Stimulated activated CD4-positive, alpha-beta T cell treated with anti-CD3 and anti-CD28 coated beads, Interleukin-4, amount 100 ng/mL, for 1 hour (primary cell): ENCODE data around the gene CAB39.

Experiments used
- DNase-seq: peaks from one replicate; pipeline ENCODE4 v3.0.0-alpha.2; 2020

The CAB39 gene

DNA sequence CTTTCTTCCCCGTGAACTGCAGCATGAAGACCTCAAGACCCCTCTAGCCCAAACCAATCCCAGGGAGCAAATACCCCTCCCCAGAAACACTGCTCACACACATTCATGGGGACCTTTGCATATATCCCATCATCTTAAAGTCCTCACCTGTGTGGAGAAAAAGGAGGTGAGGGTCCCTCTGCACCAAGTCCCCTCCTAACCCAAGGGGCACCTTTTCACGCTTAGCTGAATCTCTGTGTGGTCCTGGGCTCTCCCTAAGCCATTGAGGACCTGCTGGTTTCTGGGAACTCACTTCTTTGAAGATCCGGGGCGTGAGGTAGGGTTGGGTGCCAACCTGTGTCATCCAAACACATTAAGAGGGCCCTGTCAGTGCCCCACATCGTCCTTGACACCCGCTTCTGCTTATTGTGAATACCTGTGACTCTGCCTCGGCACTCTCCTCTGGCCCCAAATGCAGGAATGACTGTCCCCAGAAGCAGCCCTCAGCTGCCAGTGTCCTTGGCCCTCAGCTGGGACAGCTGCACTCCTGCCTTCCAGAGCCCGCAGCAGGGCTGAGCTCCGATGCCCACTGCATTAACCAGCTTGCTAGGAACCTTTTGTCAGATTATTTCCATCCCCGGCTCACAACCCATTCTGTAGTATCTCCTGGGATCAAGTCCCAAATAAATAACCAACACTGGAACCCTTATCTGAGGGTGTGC lies 110.8 kb downstream of the CAB39 start:
- no peak for DNase-seq

DNA sequence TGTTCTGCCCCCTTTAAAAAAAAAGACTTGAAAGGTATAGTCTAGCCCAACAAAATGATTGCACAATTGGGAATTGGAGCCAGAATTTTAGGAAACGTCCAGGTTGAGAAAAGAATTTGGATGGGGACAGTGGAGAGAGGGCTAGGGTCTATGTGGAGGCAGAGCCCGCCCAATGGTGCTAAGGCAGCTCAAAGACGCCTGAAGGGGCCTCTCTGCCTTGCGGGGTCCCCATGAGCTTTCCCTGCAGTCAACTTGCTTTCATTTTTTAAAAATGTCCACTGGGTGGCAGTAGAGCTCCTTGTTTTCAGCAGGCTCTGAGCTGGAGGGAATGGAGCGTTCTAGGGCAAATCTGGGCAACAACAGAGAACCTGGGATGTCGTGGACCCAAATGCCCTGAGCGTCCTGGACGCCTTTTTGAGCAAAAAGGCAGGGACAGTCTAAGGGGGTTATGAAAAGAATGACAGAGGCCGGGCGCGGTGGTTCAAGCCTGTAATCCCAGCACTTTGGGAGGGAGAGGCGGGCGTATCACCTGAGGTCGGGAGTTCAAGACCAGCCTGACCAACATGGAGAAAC lies 111.8 kb downstream of the CAB39 start:
- DNase-seq: peak; percentile 27

DNA sequence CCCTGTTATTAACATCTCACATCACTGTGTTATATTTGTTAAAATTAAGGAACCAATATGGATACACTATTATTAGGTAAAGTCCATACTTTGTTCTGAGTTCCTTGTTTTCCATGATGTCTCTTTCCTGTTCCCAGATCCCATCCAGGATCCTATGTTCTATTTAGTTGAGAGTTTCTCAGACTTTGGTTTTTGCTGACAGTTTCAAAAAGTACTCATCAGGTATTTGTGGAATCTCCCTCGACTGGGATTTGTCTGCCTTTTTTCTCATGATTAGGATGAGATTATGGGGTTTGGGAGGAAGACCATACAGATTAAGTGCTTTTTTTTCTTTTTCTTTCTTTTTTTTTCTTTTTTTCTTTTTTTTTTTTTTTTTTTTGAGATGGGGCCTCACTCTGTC lies 112.7 kb downstream of the CAB39 start:
- no peak for DNase-seq

DNA sequence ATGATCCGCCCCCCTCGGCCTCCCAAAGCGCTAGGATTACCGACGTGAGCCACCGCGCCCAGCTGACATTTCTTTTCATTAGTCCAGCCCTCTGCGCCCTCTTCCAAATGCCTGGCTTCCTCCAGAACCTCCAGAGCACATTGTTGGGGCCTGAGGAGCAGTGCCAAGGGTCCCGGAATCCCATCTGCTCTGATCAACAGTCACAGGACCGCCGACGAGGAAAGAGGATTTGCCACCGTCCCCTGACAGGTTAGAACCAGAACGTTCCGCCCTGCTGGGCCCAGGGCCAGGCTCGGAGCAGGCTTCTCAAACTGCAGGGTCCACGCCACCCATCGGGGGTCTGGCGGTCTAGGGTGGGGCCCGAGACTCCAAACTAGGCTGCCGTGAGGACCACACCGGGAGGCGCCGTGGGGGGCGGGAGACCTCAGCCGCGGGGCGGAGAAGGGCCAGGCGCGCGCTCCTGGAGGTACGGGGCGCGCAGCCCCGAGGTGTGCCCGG lies 115.2 kb downstream of the CAB39 start:
- DNase-seq: no peak

DNA sequence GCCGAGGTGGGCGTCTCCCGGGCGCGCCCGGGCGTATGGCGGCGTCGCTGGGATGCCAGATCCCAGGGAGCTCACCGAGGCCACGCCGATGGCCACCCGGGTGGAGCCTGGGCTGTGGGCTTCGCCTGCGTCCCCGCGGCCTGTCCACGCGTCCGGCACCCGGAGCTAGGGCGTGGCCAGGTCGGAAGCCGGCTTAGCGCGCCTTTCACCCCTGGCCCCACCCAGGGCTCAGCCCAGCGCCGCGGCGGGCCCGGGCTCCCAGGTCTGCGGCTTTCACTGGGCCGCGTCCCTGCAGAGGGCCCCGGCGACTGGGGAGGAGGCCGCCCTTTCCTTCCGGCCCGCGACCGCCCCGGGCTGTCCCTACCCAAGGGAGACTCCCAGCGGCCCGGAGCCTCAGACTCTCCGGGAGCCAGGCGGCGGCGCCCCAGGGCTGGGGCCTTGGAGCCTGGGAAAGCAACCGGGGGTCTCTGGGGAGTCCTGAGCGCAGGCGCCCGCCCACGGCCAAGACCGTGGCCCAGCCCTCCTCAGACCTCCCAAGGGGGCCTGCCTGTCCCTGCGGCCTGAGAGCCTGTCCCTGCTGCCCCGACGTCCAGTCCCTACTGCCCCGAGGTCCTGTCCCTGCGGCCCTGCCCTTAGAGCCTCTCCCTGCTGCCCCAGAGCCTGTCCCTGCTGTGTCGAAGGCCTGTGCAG lies 115.8 kb downstream of the CAB39 start:
- DNase-seq: no peak

DNA sequence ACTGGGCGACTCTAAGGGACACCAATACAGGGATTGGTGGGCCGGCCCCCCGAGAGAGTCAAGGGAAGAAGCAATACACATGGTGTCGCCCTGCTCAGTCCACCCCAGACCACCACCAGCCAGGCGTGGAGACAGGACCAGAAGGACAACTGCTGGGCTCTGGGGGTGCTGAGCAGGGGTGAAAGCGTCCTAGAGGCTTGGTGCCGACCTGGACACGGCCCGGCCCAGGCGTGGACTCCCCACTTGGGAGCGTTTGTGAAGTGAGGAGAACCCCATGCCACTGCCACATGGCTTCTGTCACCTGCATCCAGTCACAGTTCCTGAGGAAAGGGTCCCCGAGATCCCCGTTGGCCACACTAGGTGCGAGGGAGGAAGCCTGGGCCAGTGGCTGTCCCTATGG lies 116.7 kb downstream of the CAB39 start:
- DNase-seq: no peak

DNA sequence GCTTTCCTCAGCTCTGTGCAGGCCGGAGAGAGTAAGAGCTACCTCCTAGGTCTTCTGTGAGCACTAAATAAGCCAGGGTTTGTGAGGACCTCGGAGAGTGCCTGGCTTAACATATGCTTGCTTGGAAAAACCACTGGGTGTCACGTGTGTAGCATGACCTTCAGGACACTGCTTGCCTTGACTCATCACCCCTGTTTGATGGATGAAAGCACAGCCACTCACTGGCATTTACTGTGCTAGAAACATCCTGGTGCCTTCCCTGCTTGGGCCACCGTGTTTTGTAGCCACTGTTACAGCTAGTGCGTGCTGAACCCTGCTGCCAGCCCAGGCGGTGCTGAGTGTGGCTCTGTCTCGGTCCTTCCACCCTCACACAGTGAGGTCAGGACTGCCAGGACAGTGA lies 117.3 kb downstream of the CAB39 start:
- no peak for DNase-seq

DNA sequence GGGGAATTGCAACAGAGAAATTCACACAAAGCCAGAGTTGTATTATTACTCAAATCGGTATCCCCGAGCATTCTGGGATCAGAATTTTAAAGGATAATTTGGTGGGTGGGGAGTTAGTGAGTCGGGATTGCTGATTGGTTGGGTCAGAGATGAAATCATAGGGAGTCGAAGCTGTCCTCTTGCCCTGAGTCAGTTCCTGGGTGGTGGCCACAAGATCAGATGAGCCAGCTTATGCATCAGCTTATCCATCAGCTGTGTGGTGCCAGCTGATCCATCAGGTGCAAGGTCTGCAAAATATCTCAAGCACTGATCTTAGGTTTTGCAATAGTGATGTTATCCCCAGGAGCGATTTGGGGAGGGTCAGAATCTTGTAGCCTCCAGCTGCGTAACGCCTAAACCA lies 117.8 kb downstream of the CAB39 start:
- no peak for DNase-seq

DNA sequence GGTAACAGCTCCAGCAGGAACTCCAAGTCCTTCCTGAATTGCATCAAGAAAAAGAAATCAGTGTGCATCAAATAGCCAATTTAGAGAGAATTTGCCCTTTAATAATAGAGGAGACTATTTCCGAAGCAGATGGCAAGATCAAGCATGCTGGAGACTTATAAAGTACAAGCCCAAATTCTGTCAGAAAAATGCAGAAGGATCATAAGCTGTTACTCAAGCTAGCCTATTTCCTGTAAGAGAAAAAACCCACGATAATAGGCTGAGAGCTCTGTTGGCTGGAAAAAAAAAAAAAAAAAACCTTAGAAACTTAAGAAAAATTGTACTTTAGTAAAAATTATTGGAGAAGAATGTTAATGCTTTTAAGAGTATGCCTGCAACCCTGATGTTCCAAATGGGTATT lies 127.7 kb downstream of the CAB39 start:
- DNase-seq: no peak

DNA sequence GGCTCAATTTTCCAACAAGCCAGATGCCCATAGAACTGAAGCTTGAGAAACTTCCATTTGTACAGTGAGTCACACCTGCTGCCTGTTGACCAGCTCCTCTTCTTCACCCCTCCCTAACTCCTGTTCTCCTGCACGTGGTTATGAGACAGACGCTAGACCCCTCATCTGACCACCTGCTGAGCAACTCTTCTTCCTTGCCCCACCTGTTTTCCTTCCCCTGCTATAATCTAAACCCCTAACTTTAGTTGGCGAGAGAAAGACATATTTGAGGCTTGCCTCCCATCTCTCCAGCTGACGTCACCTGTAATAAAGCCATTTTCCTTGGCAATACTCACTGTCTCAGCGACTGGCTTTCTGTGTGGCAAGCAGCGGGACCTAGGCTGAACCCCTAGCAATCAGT lies 129.8 kb downstream of the CAB39 start:
- DNase-seq: no peak

DNA sequence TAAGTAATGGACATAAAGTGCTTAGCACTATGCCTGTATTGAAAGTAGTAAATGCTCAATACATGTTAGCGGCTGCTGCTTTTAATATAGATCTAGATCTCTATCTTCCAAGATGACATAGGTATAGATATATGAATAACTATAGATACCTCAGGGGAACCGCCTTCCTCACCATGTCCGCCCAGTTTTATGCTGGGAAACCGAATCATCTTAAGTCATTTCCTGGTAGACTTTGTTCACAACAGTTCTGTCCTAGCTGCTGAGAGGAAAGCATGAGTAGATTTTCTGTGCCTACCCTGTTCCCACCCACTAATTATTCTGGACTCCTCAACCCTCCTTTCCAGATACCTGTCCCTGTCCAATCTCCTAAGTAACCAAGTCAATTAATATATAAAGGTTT lies 130.5 kb downstream of the CAB39 start:
- no peak for DNase-seq

DNA sequence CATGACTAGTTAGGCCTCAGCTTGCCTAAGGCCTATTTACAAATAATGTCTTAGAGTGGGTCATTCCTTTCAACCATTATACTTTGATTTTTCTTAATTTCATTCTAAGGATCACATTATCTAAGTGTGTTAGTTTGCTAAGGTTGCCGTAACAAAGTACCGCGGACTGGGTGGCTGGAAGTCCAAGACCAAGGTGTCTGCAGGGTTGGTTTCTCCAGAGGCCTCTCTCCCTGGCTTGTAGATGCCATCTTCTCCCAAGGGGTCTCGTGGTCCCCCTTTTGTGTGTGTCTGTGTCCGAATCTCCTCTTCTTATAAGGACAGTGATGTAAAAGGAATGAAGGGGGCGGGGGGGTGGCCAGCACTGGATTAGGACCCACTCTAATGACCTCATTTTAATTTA lies 133.7 kb downstream of the CAB39 start:
- no peak for DNase-seq

DNA sequence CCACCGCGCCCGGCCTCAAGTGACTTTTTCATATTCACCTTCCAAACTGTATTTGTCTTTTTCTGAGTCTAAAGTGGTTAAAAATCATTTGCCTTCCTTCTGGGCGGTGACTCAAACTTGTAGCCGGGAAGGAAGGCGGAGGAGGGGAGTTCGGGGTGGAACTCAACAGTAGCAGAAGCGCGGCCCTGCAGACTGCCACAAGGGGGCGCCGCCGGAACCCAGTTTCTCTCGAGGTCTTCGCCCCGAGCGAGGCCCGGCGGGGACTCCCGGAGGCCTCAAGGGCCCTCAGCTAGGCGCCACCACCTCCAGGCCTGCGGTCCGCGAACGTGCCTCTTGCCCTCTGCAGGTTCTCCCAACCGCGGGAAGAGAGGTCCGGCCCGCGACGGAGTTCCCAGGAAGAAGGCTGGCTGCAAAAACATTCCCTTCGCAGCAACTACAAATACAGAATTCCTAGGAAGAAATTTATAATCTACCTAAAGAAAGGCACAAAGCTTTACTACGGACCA lies 135.3 kb downstream of the CAB39 start:
- peak; percentile 96 for DNase-seq

DNA sequence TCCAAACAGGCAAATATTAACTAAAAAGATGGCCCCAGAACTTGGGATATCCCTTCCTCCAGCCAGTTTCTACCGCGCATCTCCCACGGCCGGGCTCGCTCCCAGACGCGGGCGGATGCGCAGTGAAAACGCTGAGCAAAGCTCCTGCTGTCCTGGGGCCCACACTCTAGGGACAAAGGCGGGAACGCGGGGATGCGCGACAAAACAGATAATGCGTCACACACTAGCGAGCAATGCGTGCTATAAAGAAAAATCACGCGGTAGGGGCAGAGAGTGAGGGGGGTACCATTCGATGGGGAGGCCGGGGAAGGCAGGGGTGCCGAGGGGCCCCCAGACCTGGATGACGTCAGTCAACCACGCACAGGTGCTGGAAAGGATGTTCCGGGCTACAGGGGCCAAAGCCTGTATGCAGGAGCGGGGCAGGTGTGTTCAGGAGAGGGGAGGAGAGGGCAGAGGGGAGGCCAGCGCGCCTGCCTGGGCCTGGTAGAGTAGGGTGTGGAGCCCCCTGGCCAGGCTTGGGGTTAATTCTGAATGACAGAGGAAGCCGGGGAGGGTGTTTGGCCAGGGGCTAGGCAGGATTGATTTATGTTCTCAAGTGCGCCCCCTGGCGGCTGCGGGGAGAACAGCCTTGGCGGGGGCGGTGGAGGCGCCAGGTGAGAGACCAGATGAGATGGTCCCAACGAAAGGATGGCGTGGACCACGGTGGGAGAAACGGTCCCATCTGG lies 137.2 kb downstream of the CAB39 start:
- peak; percentile 77 for DNase-seq

DNA sequence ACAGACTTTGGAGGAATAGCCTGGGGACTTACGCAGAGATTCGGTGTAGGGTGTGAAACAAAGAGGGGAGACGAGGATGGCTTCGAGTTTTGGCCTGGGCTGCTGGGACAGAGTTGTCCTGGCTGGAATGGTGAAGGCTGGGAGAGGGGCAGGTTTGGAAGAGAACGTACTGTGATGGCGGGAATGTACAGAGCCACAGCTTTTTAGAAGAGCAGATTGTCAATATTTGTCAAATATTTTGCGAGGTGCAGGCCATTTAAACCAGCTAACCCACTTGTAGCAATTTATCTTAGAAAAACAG lies 137.7 kb downstream of the CAB39 start:
- no peak for DNase-seq

DNA sequence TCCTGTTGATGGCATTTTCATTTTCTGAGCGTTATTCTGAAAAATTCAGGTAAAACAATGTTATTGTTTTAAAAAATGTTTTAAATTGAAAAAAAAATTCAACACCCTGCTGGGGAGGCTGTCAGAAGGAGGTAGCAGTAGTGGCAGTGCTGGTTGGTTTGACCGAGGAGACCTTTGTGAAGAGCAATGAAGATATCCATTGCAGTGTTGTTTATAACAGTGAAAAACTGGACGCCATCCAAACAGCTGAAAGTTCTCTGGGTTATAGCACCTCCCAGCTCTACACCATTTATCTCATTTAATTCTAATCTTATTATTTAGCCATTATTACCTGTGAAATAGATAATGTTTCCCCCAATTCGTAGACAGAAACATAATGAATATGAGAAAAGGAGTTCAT lies 139.5 kb downstream of the CAB39 start:
- DNase-seq: no peak

DNA sequence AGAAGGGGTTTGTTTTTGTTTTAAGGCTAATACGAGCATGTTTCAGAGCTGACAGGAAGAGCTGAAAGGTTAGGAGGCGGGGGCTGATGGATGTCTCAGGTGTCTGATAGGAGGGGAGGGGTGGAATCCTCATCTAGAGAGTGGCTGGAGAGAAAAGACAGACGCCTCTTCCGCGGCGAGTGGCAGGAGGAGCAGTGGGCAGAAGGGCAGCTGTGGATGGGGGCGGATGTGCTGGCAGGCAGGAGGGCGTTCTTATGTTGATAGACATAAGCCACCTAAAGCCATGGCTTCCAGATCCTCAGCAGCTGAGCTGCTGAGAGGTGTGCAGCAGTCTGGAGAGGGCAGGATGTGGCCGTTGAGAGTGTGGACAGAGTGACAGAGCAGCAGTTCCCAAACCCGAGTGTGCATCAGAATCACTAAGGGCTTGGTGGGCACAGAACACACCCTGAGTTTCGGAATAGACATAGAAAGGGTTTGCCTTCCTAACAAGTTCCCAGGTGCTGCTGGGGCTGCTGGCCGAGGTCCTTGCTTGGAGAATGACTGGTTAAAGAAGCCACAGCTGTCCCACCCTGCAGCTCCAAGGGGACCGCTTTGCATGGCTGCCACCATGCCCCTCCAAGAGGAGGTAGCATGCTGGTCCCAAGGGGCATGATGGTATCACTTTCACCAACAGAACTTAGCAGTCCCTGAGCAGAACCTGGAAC lies 149.1 kb downstream of the CAB39 start:
- no peak for DNase-seq

DNA sequence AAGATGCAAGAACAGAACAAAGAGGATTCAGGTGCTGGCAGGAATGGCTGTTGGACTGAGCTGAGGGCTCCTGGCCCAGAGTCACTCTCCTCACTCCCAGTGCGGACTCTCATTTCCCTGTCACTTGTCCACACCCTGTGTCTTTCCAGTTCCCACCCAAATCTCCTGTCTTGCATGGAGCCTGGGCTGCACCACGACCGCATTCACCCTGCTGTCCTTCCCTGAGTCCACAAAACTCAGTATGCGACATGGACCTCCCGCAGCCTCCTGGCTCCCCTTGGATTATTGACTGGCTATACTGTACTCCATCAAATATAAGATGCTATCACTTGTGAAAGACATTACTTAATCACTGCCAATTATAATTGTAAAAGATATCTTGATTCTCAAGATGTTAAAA lies 149.7 kb downstream of the CAB39 start:
- DNase-seq: no peak

DNA sequence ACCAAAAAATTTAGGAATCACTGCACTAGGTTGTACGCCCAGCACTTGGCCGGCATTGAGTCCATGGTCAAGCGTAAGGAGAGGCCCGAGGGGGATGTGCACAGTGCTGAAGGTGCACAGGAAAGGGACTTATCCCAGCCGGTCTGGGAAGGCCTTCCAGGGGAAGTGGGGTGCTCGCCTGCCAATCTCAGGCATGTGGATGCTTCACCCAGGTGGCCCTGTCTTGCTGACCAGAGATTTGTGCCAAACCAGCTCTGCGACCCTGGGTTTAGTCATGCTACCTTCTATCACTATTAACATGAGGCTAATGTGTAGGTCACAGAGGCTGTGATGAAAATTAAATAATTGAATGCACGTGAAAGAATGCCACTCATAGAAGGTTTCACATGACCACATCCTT lies 150.4 kb downstream of the CAB39 start:
- no peak for DNase-seq

DNA sequence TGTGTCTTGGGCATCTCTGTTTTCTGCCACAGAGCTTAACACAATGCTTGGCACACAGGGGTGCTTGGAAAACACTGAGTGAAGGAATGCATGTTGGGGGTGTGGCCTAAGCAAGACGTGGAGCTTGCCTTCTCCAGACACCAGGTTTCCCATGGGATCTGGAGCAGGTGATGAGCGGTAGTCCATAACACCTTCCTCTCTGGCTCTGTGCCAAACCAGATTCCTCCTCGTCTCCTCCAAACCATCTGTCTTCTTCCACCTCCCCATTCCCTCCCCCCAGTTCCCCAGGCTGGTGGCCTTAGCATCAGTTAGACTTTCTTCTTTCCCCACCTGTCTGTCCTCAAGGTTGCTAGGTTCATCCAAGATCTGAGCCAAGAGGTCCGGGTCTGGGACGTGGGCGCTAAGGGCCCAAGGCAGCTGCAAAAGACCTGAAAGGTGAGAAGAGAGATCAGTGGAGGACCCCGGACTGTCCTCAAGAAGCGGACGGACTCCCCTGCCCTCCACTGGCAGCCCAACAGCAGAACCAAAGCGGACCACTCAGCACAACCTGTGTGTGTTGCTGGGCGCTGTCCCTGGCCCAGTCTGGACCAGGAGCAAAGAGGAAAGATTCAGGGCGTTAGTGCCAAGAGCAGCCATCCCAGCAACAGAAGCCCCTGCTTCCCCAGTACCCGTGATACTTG lies 150.9 kb downstream of the CAB39 start:
- no peak for DNase-seq

DNA sequence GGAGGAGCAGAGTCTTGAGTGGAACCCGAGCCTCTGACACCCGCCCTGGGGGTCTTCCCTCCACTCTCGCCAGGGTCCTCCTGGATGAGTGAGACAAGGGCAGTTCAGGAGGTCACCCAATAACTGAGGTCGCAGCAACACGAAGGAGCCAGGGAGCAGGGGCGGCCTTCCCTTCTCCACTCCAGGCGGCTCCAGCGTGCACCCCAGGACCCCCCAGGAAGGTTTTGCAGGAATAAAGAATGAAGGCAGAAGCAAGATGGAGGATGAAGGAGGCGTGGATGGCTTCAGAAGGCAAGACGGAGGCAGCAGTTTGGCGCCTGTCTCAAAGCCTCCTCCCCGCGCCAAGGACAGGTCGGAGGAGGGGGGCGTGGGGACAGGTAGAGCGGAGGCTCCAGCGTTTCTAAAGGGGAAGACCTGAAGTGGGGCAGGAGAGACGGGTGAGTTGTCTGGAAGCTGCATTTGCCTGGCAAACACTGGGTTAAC lies 151.5 kb downstream of the CAB39 start:
- no peak for DNase-seq

DNA sequence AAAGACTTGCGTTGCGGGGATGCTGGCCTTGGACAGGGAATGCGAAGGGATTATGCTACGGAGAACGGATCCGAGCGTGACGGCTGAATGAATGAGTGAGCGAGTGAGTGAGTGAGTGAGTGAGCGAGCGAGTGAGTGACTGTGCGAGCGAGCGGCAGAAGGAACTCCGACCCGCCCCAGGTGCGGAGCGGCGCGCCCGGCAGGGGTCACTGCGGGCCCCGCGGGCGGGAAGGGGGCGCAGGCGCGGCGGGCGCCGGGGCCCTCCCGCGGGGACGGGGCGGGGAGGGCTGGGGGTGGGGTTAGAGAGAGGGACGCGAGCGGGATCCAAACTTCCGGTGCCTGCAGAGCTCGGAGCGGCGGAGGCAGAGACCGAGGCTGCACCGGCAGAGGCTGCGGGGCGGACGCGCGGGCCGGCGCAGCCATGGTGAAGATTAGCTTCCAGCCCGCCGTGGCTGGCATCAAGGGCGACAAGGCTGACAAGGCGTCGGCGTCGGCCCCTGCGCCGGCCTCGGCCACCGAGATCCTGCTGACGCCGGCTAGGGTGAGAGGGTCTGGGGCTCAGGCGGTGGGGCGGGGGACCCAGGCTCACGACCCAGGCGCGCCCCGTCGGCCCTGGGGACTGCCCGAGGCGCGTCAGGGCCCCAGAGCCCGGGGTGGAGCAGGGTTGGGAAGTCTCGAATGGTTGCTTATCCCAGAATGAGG lies 152.1 kb downstream of the CAB39 start, which contains the start of gene ITM2C:
Gene ITM2C, plus strand, starts transcription at position 338 of the 702 bp plus-strand sequence. Its CDS starts 84 bp downstream, at position 422.
- peak; percentile 78 for DNase-seq
